DOHH2 (cell line): ENCODE results near the gene INSC.

Source experiments
- H3F3A ChIP-seq: fragments of 200-600 bp; sonication (generic), shearing (Covaris generic); 2 replicates; pipeline ENCODE4 v1.6.0; 2016; ENCODE audit warnings: antibody characterized with exemption, mild to moderate bottlenecking; ENCODE audit not compliant: control insufficient read depth, insufficient read depth
- H3K27ac ChIP-seq: fragments of 200-600 bp; sonication (generic); 2 replicates; pipeline ENCODE4 v1.5.1; 2014; ENCODE audit warnings: low read depth, mild to moderate bottlenecking, low read length, moderate library complexity
- H3K27me3 ChIP-seq: fragments of 200-600 bp; sonication (generic); 2 replicates; pipeline ENCODE4 v1.6.1; 2014; ENCODE audit warnings: mild to moderate bottlenecking, low read length, mixed read lengths; ENCODE audit not compliant: control insufficient read depth
- H3K36me3 ChIP-seq: fragments of 200-600 bp; sonication (generic); 2 replicates; pipeline ENCODE4 v1.6.1; 2014; ENCODE audit warnings: mild to moderate bottlenecking, low read length, moderate library complexity, mixed read lengths; ENCODE audit not compliant: control insufficient read depth
- H3K4me1 ChIP-seq: fragments of 200-600 bp; sonication (generic); 2 replicates; pipeline ENCODE4 v1.6.1; 2014; ENCODE audit warnings: mild to moderate bottlenecking, low read length, mixed read lengths; ENCODE audit not compliant: control insufficient read depth
- H3K4me2 ChIP-seq: fragments of 200-600 bp; sonication (generic); 2 replicates; pipeline ENCODE4 v1.6.0; 2014; ENCODE audit warnings: mild to moderate bottlenecking, low read length, moderate library complexity
- H3K4me3 ChIP-seq: fragments of 200-600 bp; sonication (generic); 2 replicates; pipeline ENCODE4 v1.5.1; 2014; ENCODE audit warnings: mild to moderate bottlenecking, low read length, mixed read lengths
- H3K79me2 ChIP-seq: fragments of 200-600 bp; sonication (generic); 2 replicates; pipeline ENCODE4 v1.6.1; 2014; ENCODE audit warnings: mild to moderate bottlenecking, low read length, mixed read lengths; ENCODE audit not compliant: control insufficient read depth
- H3K9me2 ChIP-seq: fragments of 200-600 bp; sonication (generic); replicated peaks from 2 replicates; pipeline ENCODE4 v1.6.1; 2014; ENCODE audit warnings: mild to moderate bottlenecking, low read length, mixed read lengths; ENCODE audit not compliant: control insufficient read depth
- H3K9me3 ChIP-seq: fragments of 200-600 bp; sonication (generic); 2 replicates; pipeline ENCODE4 v1.6.1; 2014; ENCODE audit warnings: antibody characterized with exemption, low read length, mixed read lengths; ENCODE audit not compliant: control insufficient read depth, insufficient read depth
- H4K20me1 ChIP-seq: fragments of 200-600 bp; sonication (generic); 2 replicates; pipeline ENCODE4 v1.6.0; 2014; ENCODE audit warnings: low read depth, mild to moderate bottlenecking, antibody characterized with exemption, low read length, moderate library complexity; ENCODE audit not compliant: control insufficient read depth, insufficient read depth
- CTCF ChIP-seq: fragments of 200-600 bp; sonication (generic); IDR thresholded peaks from one replicate; pipeline ENCODE4 v1.5.1; 2014; ENCODE audit warnings: antibody characterized with exemption, mild to moderate bottlenecking, low read depth, low read length; ENCODE audit not compliant: poor library complexity, severe bottlenecking
- EZH2phosphoT487 ChIP-seq: fragments of 200-600 bp; sonication (generic); IDR thresholded peaks from 2 replicates; pipeline ENCODE4 v1.6.1; 2017; ENCODE audit warnings: borderline replicate concordance, mild to moderate bottlenecking, antibody characterized with exemption, low read length, moderate library complexity, mixed read lengths

The INSC gene

GRCh38 chr11:15175831-15176230 is 61.1 kb downstream of the INSC start:
- Histone ChIP-seq H3K4me1 (no peaks in the 10 kb centered on the region), H4K20me1 (no peaks in the 10 kb centered on the region), H3F3A (no peaks in the 10 kb centered on the region), H3K4me2 (no peak overlapping the region), H3K27ac (no peak overlapping the region), H3K9me3 (no peaks in the 10 kb centered on the region), H3K79me2 (no peaks in the 10 kb centered on the region), H3K36me3 (no peaks in the 10 kb centered on the region), H3K4me3 (no peak overlapping the region), H3K27me3 (0 out of 2 replicates have a peak, but pooled peaks cover 2% of the 10 kb centered on the region), H3K9me2 (no peaks in the 10 kb centered on the region)
- TF ChIP-seq CTCF (no peak), EZH2phosphoT487 (no peak)

- Histone ChIP-seq H3K9me3 (no peaks in the 10 kb centered on the region), H3K27me3 (0 out of 2 replicates have a peak, but pooled peaks cover 2% of the 10 kb centered on the region), H3K9me2 (no peaks in the 10 kb centered on the region), H3K4me1 (no peaks in the 10 kb centered on the region), H3K27ac (no peak overlapping the region), H3K79me2 (no peaks in the 10 kb centered on the region), H4K20me1 (no peaks in the 10 kb centered on the region), H3K4me2 (no peak overlapping the region), H3K4me3 (no peak overlapping the region), H3F3A (no peaks in the 10 kb centered on the region), H3K36me3 (no peaks in the 10 kb centered on the region)
- TF ChIP-seq CTCF = no peak
- no peak for TF ChIP-seq EZH2phosphoT487
Measured at GRCh38 chr11:15176646-15177163, 62.0 kb downstream of the INSC start.

GRCh38 chr11:15177491-15177890 is 62.8 kb downstream of the INSC start:
- Histone ChIP-seq H3F3A (no peaks in the 10 kb centered on the region), H4K20me1 (no peaks in the 10 kb centered on the region), H3K4me1 (no peaks in the 10 kb centered on the region), H3K4me3 (no peak overlapping the region), H3K36me3 (no peaks in the 10 kb centered on the region), H3K79me2 (no peaks in the 10 kb centered on the region), H3K27me3 (peaks cover 2% of the 10 kb centered on the region; the same call in 1 of the 2 replicates), H3K27ac (no peak overlapping the region), H3K4me2 (no peak overlapping the region), H3K9me3 (no peaks in the 10 kb centered on the region), H3K9me2 (no peaks in the 10 kb centered on the region)
- no peak for TF ChIP-seq EZH2phosphoT487
- no peak for TF ChIP-seq CTCF

GRCh38 chr11:15178214-15178613 is 63.5 kb downstream of the INSC start:
- Histone ChIP-seq H3K27ac (no peak overlapping the region), H3K4me3 (no peak overlapping the region), H3K9me3 (no peaks in the 10 kb centered on the region), H3K4me1 (no peaks in the 10 kb centered on the region), H3K27me3 (peaks cover 2% of the 10 kb centered on the region; the same call in 1 of the 2 replicates), H3K4me2 (no peak overlapping the region), H3F3A (no peaks in the 10 kb centered on the region), H3K9me2 (no peaks in the 10 kb centered on the region), H3K79me2 (no peaks in the 10 kb centered on the region), H3K36me3 (no peaks in the 10 kb centered on the region), H4K20me1 (no peaks in the 10 kb centered on the region)
- no peak for TF ChIP-seq EZH2phosphoT487
- no peak for TF ChIP-seq CTCF
